ENCODE data around the gene CLSTN3. TPM values are rescaled to one million over a fixed set of nuclear protein-coding genes. Genes with fewer than 3 reads are reported as not detected.

Gene CLSTN3
- total RNA-seq, 1 experiment from 2014 or later: 34.6 TPM

DNA sequence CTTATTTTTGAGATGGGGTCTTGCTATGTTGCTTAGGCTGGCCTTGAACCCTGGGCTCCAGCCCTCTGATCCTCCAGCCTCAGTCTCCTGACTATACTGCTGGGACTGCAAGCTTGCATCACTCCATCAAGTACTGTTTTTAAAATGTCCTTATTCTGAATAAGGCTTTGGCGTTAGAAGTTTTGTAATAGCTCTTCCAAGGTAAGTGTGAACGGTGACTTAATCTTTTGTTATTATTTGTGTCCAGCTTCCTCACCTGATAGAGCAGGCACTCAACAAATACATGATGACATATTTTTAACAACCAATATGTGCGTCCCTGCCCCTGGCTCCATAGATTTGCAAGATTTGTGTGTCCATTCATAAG lies 22.6 kb upstream of the CLSTN3 start:
- no peaks in the 10 kb centered on the region for H3K9me3 Mint-ChIP-seq (ENCODE audit: unreplicated experiment)
- BruUV-seq (replicated peaks): TSS peak; percentile 31
- peaks cover 37% of the 10 kb centered on the region for H3K4me1 Mint-ChIP-seq (ENCODE audit: insufficient read depth, unreplicated experiment)
- intact Hi-C loops (cut with micrococcal nuclease): loop anchor here (2.0 to 5.0 kb wide), 2 partner anchors 145 to 183 kb away; no protein-coding TSS in a partner anchor
- DNase-seq (ENCODE audit: unreplicated experiment): peak; percentile 53
- peak overlapping the region; percentile 95 for H3K4me3 Mint-ChIP-seq (ENCODE audit: unreplicated experiment)
- no peaks in the 10 kb centered on the region for H3K27me3 Mint-ChIP-seq (ENCODE audit: insufficient read depth, unreplicated experiment)
- H3K36me3 Mint-ChIP-seq (ENCODE audit: insufficient read depth, unreplicated experiment): peaks cover 40% of the 10 kb centered on the region
- CTCF ChIA-PET: interaction anchor here (0.5 to 8.3 kb wide), 28 partner anchors 8 to 725 kb away, joined by 3 to 123 read pairs (median 6); partner anchors contain the start of genes C12orf57, C1R, C1S and LPCAT3
- TF ChIP-seq, protein P1, sequence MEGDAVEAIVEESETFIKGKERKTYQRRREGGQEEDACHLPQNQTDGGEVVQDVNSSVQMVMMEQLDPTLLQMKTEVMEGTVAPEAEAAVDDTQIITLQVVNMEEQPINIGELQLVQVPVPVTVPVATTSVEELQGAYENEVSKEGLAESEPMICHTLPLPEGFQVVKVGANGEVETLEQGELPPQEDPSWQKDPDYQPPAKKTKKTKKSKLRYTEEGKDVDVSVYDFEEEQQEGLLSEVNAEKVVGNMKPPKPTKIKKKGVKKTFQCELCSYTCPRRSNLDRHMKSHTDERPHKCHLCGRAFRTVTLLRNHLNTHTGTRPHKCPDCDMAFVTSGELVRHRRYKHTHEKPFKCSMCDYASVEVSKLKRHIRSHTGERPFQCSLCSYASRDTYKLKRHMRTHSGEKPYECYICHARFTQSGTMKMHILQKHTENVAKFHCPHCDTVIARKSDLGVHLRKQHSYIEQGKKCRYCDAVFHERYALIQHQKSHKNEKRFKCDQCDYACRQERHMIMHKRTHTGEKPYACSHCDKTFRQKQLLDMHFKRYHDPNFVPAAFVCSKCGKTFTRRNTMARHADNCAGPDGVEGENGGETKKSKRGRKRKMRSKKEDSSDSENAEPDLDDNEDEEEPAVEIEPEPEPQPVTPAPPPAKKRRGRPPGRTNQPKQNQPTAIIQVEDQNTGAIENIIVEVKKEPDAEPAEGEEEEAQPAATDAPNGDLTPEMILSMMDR (IDR thresholded peaks at IDR 0.05; ENCODE audit: unreplicated experiment): no peak
- POLR2A ChIA-PET: interaction anchor here (0.6 to 3.6 kb wide), 28 partner anchors 11 to 255 kb away, joined by 3 to 71 read pairs (median 7); partner anchors contain the start of genes C12orf57, C1R, C1S and EMG1
- H3K27ac Mint-ChIP-seq (ENCODE audit: low read depth, unreplicated experiment): peak overlapping the region; percentile 90

DNA sequence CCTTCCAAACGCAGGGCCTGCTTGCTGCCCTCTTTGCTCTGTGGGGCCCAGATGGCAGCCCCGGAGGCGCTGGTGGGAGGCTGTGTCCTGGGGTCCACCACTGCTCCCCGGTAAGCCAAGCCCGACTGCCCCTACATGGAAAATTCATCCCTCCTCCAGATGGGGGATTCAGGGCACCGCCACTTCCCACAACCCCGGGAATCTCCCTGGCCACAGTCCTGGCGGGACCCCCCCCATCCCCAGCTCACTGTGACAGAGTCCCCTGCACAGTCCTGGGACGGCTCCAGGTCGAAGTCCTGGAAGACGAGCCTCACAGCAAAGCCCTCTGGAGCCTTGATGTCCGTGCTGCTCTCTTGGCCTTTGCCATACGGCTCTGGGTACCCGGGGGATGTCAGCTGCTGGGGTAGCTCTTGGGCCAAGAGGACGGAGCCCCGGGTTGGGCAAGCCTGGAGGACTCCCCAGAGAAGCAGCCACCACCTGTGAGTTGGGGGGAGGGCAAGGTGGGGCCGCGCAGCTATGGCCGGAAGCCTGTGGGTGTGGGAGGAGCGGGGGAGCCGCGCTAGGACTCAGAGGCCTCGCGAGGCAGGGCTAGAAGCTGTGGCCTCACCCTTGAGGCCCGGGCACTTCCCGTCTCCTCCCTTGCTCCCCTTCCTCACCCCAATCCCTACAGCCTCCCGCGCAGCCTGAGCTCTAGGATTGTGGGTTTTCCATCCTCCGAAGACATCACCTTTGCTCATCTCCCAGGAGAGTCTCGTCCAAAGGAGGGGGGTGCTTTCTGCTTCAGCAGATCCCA lies 22.0 kb upstream of the CLSTN3 start:
- H3K4me3 Mint-ChIP-seq (ENCODE audit: unreplicated experiment): peak overlapping the region; percentile 95
- H3K27me3 Mint-ChIP-seq (ENCODE audit: insufficient read depth, unreplicated experiment): no peaks in the 10 kb centered on the region
- peaks cover 32% of the 10 kb centered on the region for H3K4me1 Mint-ChIP-seq (ENCODE audit: insufficient read depth, unreplicated experiment)
- H3K9me3 Mint-ChIP-seq (ENCODE audit: unreplicated experiment): no peaks in the 10 kb centered on the region
- TF ChIP-seq, protein P1 (IDR thresholded peaks at IDR 0.05; ENCODE audit: unreplicated experiment): no peak
- DNase-seq (ENCODE audit: unreplicated experiment): peak; percentile 91
- intact Hi-C loops (cut with micrococcal nuclease): loop anchor here (2.0 to 5.0 kb wide), 2 partner anchors 146 to 183 kb away; no protein-coding TSS in a partner anchor
- no TSS peak for BruUV-seq (replicated peaks)
- POLR2A ChIA-PET: interaction anchor here (0.6 to 3.6 kb wide), 32 partner anchors 9 to 256 kb away, joined by 3 to 71 read pairs (median 7); partner anchors contain the start of genes C12orf57, C1R, C1S and EMG1
- H3K27ac Mint-ChIP-seq (ENCODE audit: low read depth, unreplicated experiment): peak overlapping the region; percentile 90
- H3K36me3 Mint-ChIP-seq (ENCODE audit: insufficient read depth, unreplicated experiment): peaks cover 36% of the 10 kb centered on the region
- CTCF ChIA-PET: interaction anchor here (0.6 to 8.3 kb wide), 31 partner anchors 9 to 754 kb away, joined by 3 to 123 read pairs (median 6); partner anchors contain the start of genes C12orf57, C1R, C1S and LPCAT3

DNA sequence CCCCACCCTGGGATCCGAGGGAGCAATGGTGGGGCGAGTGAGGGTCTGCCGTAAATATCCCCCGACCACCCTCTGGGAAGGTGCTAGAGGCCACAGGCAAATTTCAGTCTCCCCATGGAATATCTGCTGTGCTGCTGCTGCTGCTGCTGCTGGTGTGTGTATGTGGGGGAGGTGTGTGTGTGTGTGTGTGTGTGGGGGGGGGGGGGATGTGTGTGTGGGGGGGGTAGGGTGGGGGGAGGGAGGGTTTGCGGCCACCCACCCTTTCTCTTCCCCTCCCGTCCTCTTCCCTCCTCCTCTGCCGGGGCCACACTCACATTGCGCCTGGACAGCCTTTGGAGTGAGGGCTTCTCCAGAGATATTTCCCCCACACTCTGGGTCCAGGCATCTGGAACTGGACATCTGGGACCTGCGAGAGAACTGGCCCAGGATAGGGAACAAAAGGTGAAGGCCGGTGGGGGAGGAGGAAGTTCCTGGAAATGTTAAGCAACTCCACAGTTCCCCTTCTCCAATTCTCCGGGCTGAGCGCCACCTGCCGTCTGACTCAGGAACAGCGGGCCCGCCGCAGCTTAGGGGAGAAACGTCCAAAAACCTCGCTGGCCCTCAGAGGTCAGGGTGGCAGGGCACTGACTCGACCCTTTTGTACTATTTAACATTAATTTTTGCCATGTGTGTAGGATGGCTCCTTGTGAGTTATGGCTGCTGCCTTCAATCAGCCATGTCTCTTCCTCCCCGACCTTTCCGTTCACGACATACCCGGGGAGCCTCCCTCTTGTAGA lies 21.2 kb upstream of the CLSTN3 start, which contains the start of gene C1RL:
Gene C1RL (minus strand): TSS at position 419 of the 776 bp plus-strand sequence. CDS start 34 bp downstream, at position 385.
- TF ChIP-seq, protein P1 (IDR thresholded peaks at IDR 0.05; ENCODE audit: unreplicated experiment): peak; percentile 92
- CTCF ChIA-PET: interaction anchor here (0.5 to 8.3 kb wide), 45 partner anchors 8 to 753 kb away, joined by 3 to 123 read pairs (median 5); partner anchors contain the start of genes C12orf57, C1R, C1S and LPCAT3
- Mint-ChIP-seq H3K9me3 (ENCODE audit: unreplicated experiment) (no peaks in the 10 kb centered on the region), H3K4me3 (ENCODE audit: unreplicated experiment) (peak within 1 kb of the TSS; percentile 95), H3K27me3 (ENCODE audit: insufficient read depth, unreplicated experiment) (no peaks in the 10 kb centered on the region), H3K27ac (ENCODE audit: low read depth, unreplicated experiment) (peak within 1 kb of the TSS; percentile 90), H3K4me1 (ENCODE audit: insufficient read depth, unreplicated experiment) (peaks cover 24% of the 10 kb centered on the region), H3K36me3 (ENCODE audit: insufficient read depth, unreplicated experiment) (peaks cover 34% of the 10 kb centered on the region)
- TSS peak; percentile 53 for BruUV-seq (replicated peaks)
- POLR2A ChIA-PET: interaction anchor here (0.6 to 3.6 kb wide), 29 partner anchors 10 to 240 kb away, joined by 3 to 71 read pairs (median 7); partner anchors contain the start of genes C12orf57, C1R, C1S and LPCAT3
- DNase-seq (ENCODE audit: unreplicated experiment): peak; percentile 95
- intact Hi-C loops (cut with micrococcal nuclease): loop anchor here (1.0 to 5.0 kb wide), 5 partner anchors 17 to 184 kb away; partner anchors contain the start of genes C12orf57, C1R and C1S

Data from MCF 10A (cell line).